ENCODE measurements around the gene PKNOX1.
A peak's percentile ranks its signal among the peaks of the same experiment; 100 is the strongest.
"Not testable (repeated sequence)": the region's sequence is repeated elsewhere in the genome, so short reads cannot be mapped to it uniquely, and the experiment has no call there.

Gene PKNOX1

GRCh38 chr21:42973991-42974831, at the start of gene PKNOX1:
Gene PKNOX1 (plus strand): TSS chr21:42974562. CDS start chr21:43004382, 29,820 bp downstream.
- DNase-seq (ENCODE audit: low read depth, low spot score): peak; percentile 93
- peak within 1 kb of the TSS; percentile 94 for H3K27ac ChIP-seq

- no peak for DNase-seq (ENCODE audit: low read depth, low spot score)
- H3K27ac ChIP-seq: no peak within 1 kb of the TSS
Observed at GRCh38 chr21:42925114-42925926, 49.0 kb upstream of the PKNOX1 start, which contains the start of gene ERVH48-1. Gene ERVH48-1 (minus strand): TSS chr21:42925630. CDS start chr21:42919006, 6,624 bp downstream.

DNA sequence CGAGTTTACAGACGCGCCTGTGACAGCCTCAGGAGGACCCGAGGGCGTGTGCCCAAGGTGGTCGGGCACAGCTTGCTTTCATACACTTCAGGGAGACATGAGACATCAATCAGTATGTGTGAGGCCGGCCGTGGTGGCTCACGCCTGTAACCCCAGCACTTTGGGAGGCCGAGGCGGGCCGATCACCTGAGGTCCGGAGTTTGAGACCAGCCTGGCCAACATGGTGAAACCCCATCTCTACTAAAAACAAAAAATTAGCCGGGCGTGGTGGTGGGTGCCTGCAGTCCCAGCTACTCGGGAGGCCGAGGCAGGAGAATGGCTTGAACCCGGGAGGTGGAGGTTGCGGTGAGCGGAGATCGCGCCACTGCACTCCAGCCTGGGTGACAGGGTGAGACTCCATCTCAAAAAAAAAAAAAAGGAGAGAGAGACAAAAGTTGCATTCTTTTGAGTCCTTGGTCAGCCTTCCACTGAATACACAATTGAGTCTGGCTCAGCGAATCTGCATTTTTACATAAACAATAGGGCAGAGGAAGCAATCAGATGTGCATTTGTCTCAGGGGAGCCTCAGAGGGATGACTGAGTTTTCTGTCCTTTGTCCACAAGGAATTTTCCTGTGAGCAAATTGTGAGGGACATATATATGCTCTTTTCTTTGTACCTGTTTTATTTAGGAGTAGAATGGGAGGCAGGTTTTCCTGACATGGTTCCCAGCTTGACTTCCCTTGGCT, 46.7 kb upstream of the PKNOX1 start:
- H3K27ac ChIP-seq; DNase-seq (ENCODE audit: low read depth, low spot score): not testable (repeated sequence)

DNA sequence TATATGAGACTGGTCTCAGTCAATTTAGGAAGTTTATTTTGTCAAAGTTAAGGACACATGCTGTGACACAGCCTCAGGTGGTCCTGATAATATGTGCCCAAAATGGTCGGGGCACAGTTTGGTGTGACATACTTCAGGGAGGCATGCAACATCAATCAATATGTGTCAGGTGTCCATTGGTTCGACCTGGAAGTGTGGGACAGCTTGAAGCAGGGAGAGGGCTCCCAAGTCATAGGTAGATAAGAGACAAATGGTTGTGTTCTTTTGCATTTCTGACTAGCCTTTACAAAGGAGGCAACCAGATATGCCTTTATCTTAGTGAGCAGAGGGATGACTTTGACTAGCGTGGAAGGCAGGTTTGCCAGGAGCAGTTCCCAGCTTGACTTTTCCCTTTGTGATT, 44.4 kb upstream of the PKNOX1 start:
- no peak for DNase-seq (ENCODE audit: low read depth, low spot score)
- no peak overlapping the region for H3K27ac ChIP-seq

DNA sequence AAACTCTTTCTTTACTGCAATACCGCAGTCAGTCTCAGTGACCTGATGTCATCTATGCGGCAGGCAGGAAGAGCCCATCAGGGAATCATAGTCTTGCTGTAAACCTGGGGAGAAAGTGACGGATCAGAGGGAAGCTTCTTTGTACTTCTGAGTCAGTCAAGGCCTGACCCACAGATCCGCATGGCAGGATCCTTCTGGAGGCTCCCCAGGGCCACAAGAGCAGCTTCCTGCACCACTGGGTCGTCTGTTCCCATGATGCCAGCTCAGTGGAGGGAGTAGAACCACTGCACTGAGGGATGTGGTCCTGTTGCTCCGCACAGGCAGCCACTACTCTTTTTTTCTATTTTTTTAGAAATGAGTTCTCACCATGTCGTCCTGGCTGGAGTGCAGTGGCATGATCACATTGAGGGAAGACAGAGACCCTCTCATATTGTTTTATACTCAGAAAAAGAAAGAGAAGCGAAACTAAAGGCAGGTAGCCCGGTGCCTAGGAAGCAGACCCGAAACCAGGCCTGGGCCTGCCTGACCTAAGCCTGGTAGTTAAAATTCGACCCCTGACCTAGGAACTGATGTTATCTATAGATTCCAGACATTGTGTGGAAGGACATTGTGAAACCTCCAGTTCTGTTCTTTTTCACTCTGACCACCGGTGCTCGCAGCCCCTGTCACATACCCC, 42.7 kb upstream of the PKNOX1 start:
- no peak for DNase-seq (ENCODE audit: low read depth, low spot score)
- no peak overlapping the region for H3K27ac ChIP-seq

- H3K27ac ChIP-seq; DNase-seq (ENCODE audit: low read depth, low spot score): not testable (repeated sequence)
Observed at GRCh38 chr21:42932378-42933136, 41.8 kb upstream of the PKNOX1 start.

- DNase-seq (ENCODE audit: low read depth, low spot score): not testable (repeated sequence)
Observed at GRCh38 chr21:42933137-42933970, 41.0 kb upstream of the PKNOX1 start.

GRCh38 chr21:42933973-42934372, 40.4 kb upstream of the PKNOX1 start:
- H3K27ac ChIP-seq; DNase-seq (ENCODE audit: low read depth, low spot score): not testable (repeated sequence)

More at GRCh38 chr21:42933137-42933970, 41.0 kb upstream of the PKNOX1 start:
- H3K27ac ChIP-seq: not testable (repeated sequence)

- not testable (repeated sequence) for H3K27ac ChIP-seq; DNase-seq (ENCODE audit: low read depth, low spot score)
Observed at GRCh38 chr21:42936360-42936759, 38.0 kb upstream of the PKNOX1 start.

DNA sequence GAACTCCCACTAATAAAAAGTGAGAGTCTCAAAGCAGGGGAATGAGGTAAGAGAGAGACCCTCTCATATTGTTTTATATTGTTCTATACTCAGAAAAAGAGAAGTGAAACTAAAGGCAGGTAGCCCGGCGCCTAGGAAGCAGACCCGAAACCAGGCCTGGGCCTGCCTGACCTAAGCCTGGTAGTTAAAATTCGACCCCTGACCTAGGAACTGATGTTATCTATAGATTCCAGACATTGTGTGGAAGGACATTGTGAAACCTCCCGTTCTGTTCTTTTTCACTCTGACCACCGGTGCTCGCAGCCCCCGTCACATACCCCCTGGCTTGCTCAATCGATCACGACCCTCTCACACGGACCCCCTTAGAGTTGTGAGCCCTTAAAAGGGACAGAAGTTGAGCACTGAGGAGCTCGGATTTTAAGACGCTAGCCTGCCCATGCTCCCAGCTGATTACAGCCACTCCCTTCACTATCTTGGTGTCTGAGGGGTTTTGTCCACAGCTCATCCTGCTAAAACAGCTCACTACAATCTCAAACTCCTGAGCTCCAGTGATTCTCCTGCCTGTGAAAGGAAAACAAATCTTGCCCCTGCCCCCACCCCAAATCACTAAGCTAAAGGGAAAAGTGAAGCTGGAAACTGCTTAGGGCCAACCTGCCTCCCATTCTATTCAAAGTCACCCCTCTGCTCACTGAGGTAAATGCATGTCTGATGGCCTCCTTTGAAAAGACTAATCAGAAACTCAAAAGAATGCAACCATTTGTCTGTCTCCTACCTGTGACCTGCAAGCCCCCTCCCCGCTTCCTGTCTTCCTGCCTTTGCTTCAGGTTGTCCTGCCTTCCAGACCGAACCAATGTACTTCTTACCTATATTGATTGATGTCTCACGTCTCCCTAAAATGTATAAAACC, 37.1 kb upstream of the PKNOX1 start:
- not testable (repeated sequence) for H3K27ac ChIP-seq; DNase-seq (ENCODE audit: low read depth, low spot score)

GRCh38 chr21:42937960-42938605, 36.3 kb upstream of the PKNOX1 start:
- H3K27ac ChIP-seq: no peak overlapping the region
- DNase-seq (ENCODE audit: low read depth, low spot score): no peak

DNA sequence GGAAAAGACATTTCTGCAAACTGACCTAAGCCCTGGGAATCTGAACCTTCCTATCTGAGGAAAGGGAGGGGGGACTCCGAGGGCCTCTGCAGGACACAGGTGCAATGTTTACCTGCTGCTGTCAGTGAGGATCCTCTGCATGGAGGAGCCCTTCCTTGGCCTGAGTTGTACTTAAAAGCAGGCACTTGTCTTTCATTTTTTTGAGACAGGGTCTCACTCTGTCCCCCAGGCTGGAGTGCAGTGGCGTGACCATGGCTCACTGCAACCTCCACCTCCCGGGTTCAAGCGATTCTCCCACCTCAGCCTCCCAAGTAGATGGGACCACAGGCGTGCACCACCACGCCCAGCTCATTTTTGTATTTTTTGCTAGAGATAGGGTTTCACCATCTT, 35.8 kb upstream of the PKNOX1 start:
- DNase-seq (ENCODE audit: low read depth, low spot score); H3K27ac ChIP-seq: not testable (repeated sequence)

DNA sequence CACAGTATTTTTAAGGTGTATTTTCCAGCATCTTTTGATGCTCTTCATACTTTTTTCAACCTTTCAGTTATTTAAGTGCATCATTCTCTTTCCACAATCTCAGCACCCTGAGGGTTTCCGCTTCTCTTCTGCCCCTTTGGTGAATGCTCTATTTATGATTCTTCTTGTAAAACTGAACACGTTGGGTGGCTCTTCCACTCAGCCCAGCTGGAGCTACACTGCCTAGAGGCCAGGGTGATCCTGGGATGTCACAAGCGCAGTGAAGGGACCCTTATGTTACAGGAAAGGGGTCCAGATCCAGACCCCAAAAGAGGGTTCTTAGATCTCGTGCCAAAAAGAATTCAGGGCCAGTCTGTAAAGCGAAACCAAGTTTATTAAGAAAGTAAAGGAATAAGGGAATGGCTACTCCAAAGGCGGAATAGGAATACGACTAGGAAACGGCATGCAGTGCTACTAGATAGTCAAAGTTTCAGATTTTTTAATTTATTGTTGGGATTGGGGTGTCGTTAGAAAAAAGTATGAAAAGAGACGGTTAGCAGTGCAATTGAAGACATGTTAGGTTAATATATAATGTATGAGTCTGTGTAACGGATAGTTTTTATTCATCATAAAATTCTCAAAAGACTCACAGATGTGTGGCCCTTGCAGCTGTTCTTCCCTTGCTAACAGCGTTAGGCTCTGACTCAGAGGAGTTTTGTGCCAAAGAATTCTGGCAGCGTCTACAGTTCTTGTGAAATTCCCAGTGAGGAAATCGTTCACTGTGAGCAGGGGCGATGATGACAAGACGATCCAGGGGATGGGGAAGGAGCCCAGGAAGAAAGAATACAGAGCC, 34.6 kb upstream of the PKNOX1 start:
- peak overlapping the region; percentile 33 for H3K27ac ChIP-seq
- DNase-seq (ENCODE audit: low read depth, low spot score): peak; percentile 84

- DNase-seq (ENCODE audit: low read depth, low spot score): no peak
- peak overlapping the region; percentile 62 for H3K27ac ChIP-seq
Observed at GRCh38 chr21:42941696-42942085, 32.7 kb upstream of the PKNOX1 start.

DNA sequence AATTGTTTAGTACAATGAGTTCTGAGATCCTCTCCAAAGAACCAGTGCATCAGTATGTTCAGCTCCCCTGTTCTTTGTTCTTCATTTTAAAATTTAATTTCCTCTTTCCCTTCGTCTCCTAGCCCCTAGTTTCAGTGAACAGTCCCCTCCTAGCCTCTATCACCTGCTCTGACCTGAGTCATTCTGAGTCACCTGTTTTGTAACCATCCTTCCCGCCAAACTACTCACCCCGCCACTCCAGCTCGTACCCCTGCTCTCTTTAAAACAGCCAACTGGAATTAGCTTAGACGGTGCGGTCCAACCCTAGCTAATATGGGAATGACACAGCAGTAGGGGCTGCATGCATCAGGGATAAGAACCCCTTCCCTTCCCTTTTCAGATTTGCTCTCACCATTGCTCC, 32.1 kb upstream of the PKNOX1 start:
- H3K27ac ChIP-seq: peak overlapping the region; percentile 62
- DNase-seq (ENCODE audit: low read depth, low spot score): no peak
